Esophagus muscularis mucosa (tissue), 4 donors: Measurements from ENCODE around the gene ALDH16A1. TPM values are rescaled to one million over a fixed set of nuclear protein-coding genes. Genes with fewer than 3 reads are reported as not detected.
A peak's percentile ranks its signal among the peaks of the same experiment; 100 is the strongest.

Experiments used
- DNase-seq: peaks from one replicate; pipeline ENCODE4 v3.0.0-alpha.2; 2017; ENCODE audit errors: extremely low spot score
- H3K27ac ChIP-seq, 4 donors: fragments of 200-600 bp; sonication (generic); replicated peaks in 1 of 4; 1 replicate in 3 of 4; 2 replicates in 1 of 4; pipeline ENCODE4 v1.5.1; 2016 to 2019; ENCODE audit warnings: mild to moderate bottlenecking in 1 of 4
- H3K27me3 ChIP-seq, 4 donors: fragments of 200-600 bp; sonication (generic); one replicate each; pipeline versions ENCODE4 v1.5.1 to v1.6.0; 2016 to 2019
- H3K36me3 ChIP-seq, 4 donors: fragments of 200-600 bp; sonication (generic); one replicate each; pipeline ENCODE4 v1.5.1; 2016 to 2019
- H3K4me1 ChIP-seq, 4 donors: fragments of 200-600 bp; sonication (generic); one replicate each; pipeline ENCODE4 v1.5.1; 2016 to 2019
- H3K4me3 ChIP-seq, 4 donors: fragments of 200-600 bp; sonication (generic); 1 replicate in 2 of 4; 2 replicates in 2 of 4; pipeline ENCODE4 v1.5.1; 2016 to 2019; ENCODE audit warnings: mild to moderate bottlenecking in 4 of 4, moderate library complexity in 1 of 4
- H3K9me3 ChIP-seq, 4 donors: fragments of 200-600 bp; sonication (generic); 1 replicate in 3 of 4; 2 replicates in 1 of 4; pipeline ENCODE4 v1.5.1; 2016 to 2019
- EP300 ChIP-seq: sonication (generic); formaldehyde crosslinking; IDR thresholded peaks from one replicate; pipeline ENCODE4 v1.6.1; 2017; ENCODE audit warnings: antibody characterized with exemption
- POLR2A ChIP-seq: fragments of 450-650 bp; IDR thresholded peaks from one replicate; pipeline ENCODE4 v1.6.1; 2017; ENCODE audit warnings: antibody characterized with exemption, moderate library complexity, mild to moderate bottlenecking, low read depth
- POLR2AphosphoS5 ChIP-seq, 2 donors: sonication (generic); formaldehyde crosslinking; IDR thresholded peaks; one replicate each; pipeline ENCODE4 v1.6.1; 2017; ENCODE audit warnings: antibody characterized with exemption in 2 of 2
- WGBS: methylation state at CpG from one replicate; pipeline ENCODE4 v1.1.5; 2018; 5-methylcytosine and 5-hydroxymethylcytosine counted together
- intact Hi-C: fragments of 100-400 bp; cut with DNase I; formaldehyde crosslinking; loops from one replicate; pipeline ENCODE4 v1.15.1; 2023
- total RNA-seq, 4 donors: library from RNA; depleted of rRNA; stranded (reverse); fragments of >200 nt; gene quantifications; one replicate each; pipeline versions ENCODE4 v1.1.0 to v1.2.1, GENCODE V29; 2016
- TF ChIP-seq, protein P1 (sequence below), 3 experiments: fragments of 200-600 bp in 2 of 3; fragments of 450-650 bp in 1 of 3; sonication (generic) in 2 of 3; IDR thresholded peaks; one replicate each; pipeline ENCODE4 v1.5.1; 2017 to 2019; ENCODE audit warnings: antibody characterized with exemption in 3 of 3, mild to moderate bottlenecking in 2 of 3, moderate library complexity in 1 of 3

ALDH16A1 gene
- total RNA-seq, 4 donors from 2014 or later: 22.1 to 29.1 (median 26.2) TPM

DNA sequence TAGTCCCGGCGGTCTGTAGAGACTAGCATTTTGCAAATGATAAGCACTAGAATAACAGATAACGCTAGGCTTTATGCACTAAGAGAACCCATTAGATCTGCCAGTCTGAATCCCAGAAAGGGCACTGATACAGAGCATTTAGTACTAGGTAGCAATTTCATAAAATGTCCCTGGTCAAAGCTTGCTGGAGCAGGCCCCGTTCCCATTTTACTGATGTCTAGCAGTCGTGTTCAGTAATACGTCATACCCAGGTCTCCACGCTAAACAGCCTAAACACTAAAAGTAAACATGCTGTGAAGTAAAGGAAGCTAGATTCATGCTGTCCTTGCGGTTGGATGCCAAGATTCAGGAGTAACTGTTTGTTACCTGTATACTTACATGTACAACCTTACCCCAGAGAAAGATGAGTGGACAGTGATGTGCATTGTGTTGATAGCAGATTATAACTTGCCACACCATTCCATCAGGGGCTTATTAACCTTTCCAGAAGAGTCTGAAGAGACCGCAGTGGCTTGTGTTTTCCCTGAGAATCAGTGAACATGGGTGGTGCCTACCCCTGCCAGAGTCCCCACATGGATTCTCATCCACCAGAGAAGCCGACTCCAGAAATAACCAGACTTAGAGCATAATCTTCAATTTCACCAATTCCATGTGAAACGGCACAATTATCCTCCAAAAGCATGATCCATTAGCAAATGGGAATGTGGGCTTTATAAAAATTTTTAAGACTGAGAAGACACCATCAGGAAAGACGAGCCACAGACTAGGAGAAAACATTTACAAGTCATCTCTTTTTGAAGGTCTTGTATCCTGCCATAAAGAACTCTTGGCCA, 39.8 kb downstream of the ALDH16A1 start:
- Histone ChIP-seq H3K36me3 (peaks cover 41 to 64% (median 49%) of the 10 kb centered on the region in 4 donors), H3K4me1 (peaks cover 32 to 60% (median 49%) of the 10 kb centered on the region in 4 donors), H3K27ac (peak overlapping the region in 1 of 4 donors; percentile 44), H3K27me3 (no peaks in the 10 kb centered on the region), H3K4me3 (no peak overlapping the region), H3K9me3 (no peaks in the 10 kb centered on the region)
- intact Hi-C loops: no loop called here
- WGBS: 71% methylated on average over 12 of the region's 12 CpGs
- no peak for DNase-seq
- TF ChIP-seq POLR2AphosphoS5 (IDR thresholded peaks at IDR 0.05): peak in 1 of 2 donors; percentile 20
- no peak for TF ChIP-seq POLR2A

DNA sequence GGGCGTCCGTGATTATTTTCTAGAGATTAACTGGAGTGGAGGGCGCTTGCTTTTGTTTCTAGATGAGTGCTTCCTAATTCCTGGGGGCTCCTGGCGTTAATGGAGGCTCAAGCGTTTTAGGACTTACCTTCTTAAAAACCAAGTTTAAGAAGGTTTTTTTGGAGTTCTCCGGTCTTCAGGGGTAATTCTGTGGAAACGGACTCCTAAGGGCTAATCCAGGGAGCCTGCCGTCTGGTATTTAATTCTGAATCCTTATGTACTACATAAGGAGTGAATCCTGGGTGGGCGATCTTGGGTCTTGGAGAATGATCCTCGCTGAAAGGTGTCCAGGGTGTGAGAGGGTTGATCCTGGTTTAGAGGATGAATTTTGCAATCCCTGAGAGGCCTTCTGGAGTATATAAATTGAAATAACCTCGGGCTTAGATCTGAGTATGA, 43.6 kb downstream of the ALDH16A1 start:
- TF ChIP-seq POLR2AphosphoS5 (IDR thresholded peaks at IDR 0.05): no peak
- TF ChIP-seq, protein P1, sequence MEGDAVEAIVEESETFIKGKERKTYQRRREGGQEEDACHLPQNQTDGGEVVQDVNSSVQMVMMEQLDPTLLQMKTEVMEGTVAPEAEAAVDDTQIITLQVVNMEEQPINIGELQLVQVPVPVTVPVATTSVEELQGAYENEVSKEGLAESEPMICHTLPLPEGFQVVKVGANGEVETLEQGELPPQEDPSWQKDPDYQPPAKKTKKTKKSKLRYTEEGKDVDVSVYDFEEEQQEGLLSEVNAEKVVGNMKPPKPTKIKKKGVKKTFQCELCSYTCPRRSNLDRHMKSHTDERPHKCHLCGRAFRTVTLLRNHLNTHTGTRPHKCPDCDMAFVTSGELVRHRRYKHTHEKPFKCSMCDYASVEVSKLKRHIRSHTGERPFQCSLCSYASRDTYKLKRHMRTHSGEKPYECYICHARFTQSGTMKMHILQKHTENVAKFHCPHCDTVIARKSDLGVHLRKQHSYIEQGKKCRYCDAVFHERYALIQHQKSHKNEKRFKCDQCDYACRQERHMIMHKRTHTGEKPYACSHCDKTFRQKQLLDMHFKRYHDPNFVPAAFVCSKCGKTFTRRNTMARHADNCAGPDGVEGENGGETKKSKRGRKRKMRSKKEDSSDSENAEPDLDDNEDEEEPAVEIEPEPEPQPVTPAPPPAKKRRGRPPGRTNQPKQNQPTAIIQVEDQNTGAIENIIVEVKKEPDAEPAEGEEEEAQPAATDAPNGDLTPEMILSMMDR (IDR thresholded peaks at IDR 0.05): no peak
- TF ChIP-seq POLR2A: no peak
- TF ChIP-seq EP300: no peak
- DNase-seq: no peak
- H3K27ac ChIP-seq: peak overlapping the region; percentile 93 to 97 (median 94)
- H3K4me1 ChIP-seq: peaks cover 31 to 60% (median 54%) of the 10 kb centered on the region in 4 donors
- H3K9me3 ChIP-seq: no peaks in the 10 kb centered on the region
- H3K4me3 ChIP-seq: peak overlapping the region; percentile 71 to 91 (median 84)
- no peaks in the 10 kb centered on the region for H3K27me3 ChIP-seq
- under 1% methylated on average over 11 of the region's 11 CpGs for WGBS
- peaks cover 40 to 57% (median 48%) of the 10 kb centered on the region in 4 donors for H3K36me3 ChIP-seq
- intact Hi-C loops: no loop called here

DNA sequence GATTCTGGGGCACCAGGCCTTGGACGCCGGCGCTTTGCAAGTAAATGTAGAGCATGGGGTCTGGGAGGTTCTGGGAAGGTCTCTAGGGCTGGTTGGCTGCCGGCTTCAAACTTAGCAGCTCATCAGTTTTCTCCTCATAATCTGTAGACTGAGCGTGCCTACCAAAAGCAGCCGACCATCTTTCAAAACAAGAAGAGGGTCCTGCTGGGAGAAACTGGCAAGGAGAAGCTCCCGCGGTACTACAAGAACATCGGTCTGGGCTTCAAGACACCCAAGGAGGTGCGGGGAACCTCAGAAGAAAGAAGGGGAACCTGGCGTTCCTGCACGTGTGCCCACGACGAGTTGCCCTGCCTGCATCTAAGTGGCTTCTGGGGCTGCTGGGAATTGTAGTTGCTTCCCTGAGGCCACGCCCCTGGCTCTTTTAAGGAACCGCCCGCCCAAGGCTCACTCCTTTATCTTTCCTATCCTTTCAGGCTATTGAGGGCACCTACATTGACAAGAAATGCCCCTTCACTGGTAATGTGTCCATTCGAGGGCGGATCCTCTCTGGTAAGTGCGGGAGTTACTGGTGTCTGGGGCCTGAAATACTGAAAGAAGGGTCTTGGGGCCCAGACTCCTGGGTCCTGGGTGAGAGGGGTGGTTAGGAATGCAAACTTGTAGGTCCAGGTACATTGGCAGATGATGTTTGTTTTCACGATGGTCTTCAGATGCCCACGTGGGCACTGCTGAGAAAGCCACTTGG, 44.2 kb downstream of the ALDH16A1 start:
- no peak for DNase-seq
- intact Hi-C loops: no loop called here
- WGBS: 31% methylated on average over 18 of the region's 22 CpGs
- Histone ChIP-seq H3K4me3 (peak overlapping the region; percentile 71 to 91 (median 84)), H3K4me1 (peaks cover 31 to 56% (median 53%) of the 10 kb centered on the region in 4 donors), H3K36me3 (peaks cover 33 to 50% (median 42%) of the 10 kb centered on the region in 4 donors), H3K27ac (peak overlapping the region; percentile 93 to 97 (median 94)), H3K9me3 (no peaks in the 10 kb centered on the region), H3K27me3 (no peaks in the 10 kb centered on the region)
- TF ChIP-seq POLR2AphosphoS5 (IDR thresholded peaks at IDR 0.05) (peak; percentile 13 to 45), POLR2A (no peak)

DNA sequence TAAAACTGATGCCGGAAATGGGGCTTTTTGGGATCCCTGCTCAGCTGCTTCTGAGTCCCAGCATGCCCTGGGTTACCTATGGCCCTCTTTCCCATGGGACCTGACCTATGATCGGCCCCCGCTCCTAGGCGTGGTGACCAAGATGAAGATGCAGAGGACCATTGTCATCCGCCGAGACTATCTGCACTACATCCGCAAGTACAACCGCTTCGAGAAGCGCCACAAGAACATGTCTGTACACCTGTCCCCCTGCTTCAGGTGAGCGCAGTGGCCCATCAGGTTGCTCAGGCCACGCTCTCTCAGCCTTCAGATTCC, 44.7 kb downstream of the ALDH16A1 start:
- TF ChIP-seq, protein P1 (IDR thresholded peaks at IDR 0.05): no peak
- no peak for TF ChIP-seq POLR2AphosphoS5 (IDR thresholded peaks at IDR 0.05)
- no peak for TF ChIP-seq EP300
- TF ChIP-seq POLR2A: no peak
- intact Hi-C loops: no loop called here
- WGBS: 96% methylated on average over 11 of the region's 12 CpGs

DNA sequence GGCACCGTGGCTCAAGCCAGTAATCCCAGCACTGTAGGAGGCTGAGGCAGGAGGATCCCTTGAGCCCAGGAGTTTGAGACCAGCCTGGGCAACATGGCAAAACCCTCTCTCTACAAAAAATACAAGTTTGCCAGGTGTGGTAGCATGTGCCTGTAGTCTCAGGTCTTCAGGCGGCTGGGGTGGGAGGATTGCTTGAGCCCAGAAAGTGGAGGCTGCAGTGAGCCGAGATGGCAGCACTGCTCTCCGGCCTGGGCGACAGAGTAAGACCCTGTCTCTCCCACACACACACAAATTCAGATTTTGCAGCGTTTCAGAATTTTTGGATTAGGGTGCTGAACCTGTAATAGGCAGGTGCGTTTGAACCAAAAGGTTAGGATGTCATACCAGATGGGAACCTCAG, 45.5 kb downstream of the ALDH16A1 start:
- Histone ChIP-seq H3K9me3 (no peaks in the 10 kb centered on the region), H3K4me1 (peaks cover 35 to 62% (median 58%) of the 10 kb centered on the region in 4 donors), H3K36me3 (peaks cover 24 to 38% (median 32%) of the 10 kb centered on the region in 4 donors), H3K27ac (peak overlapping the region in 2 of 4 donors; percentile 46 to 97), H3K27me3 (no peaks in the 10 kb centered on the region), H3K4me3 (peak overlapping the region in 1 of 4 donors; percentile 7)
- intact Hi-C loops: no loop called here
- no peak for DNase-seq
- TF ChIP-seq POLR2AphosphoS5 (IDR thresholded peaks at IDR 0.05): no peak
- no peak for TF ChIP-seq EP300
- no peak for TF ChIP-seq POLR2A
- TF ChIP-seq, protein P1 (IDR thresholded peaks at IDR 0.05): no peak
- 88% methylated on average over 7 of the region's 7 CpGs for WGBS

More for the DNA sequence above, 44.7 kb downstream of the ALDH16A1 start:
- Histone ChIP-seq H3K27ac (peak overlapping the region in 3 of 4 donors; percentile 93 to 97 (median 94)), H3K4me1 (peaks cover 31 to 56% (median 53%) of the 10 kb centered on the region in 4 donors), H3K27me3 (no peaks in the 10 kb centered on the region), H3K9me3 (no peaks in the 10 kb centered on the region), H3K36me3 (peaks cover 28 to 45% (median 37%) of the 10 kb centered on the region in 4 donors), H3K4me3 (peak overlapping the region; percentile 71 to 91 (median 84))
- no peak for DNase-seq
